PC-3 (cell line): ENCODE results near the gene KANSL3. TPM values are rescaled to one million over a fixed set of nuclear protein-coding genes. Genes with fewer than 3 reads are reported as not detected.

Experiments
- ATAC-seq: fragments of 200-7000 bp; cut with Tn5 transposase; 2 replicates; pipeline ENCODE4 v1.9.1; 2020; ENCODE audit warnings: mild to moderate bottlenecking, moderate library complexity
- BruUV-seq: library from RNA; stranded (reverse); fragments of 400-500 nt; replicated peaks from 2 replicates; lab custom pipeline; 2021; lab: Mats Ljungman, UMichigan
- CTCF ChIA-PET: fragments of 300-600 bp; sonication (Branson Sonifier 250); formaldehyde crosslinking; loops from one replicate; lab custom pipeline; 2022; ENCODE audit warnings: antibody characterized with exemption; lab: Charles Lee
- POLR2A ChIA-PET: fragments of 300-600 bp; sonication (Branson Sonifier 250); formaldehyde crosslinking; loops from one replicate; lab custom pipeline; 2022; ENCODE audit warnings: antibody characterized with exemption; ENCODE audit not compliant: unreplicated experiment; lab: Charles Lee
- DNase-seq: peaks from one replicate; pipeline ENCODE4 v3.0.0-alpha.2; 2015
- H2AFZ ChIP-seq: fragments of 300-600 bp; sonication (generic); 2 replicates; pipeline ENCODE4 v1.6.0; 2016; ENCODE audit warnings: antibody characterized with exemption, low read length
- H3F3A ChIP-seq: fragments of 300-600 bp; sonication (generic); one replicate; pipeline ENCODE4 v1.6.0; 2017; ENCODE audit warnings: antibody characterized with exemption, low read length, control low read depth, mild to moderate bottlenecking; ENCODE audit not compliant: unreplicated experiment
- H3K27ac ChIP-seq: fragments of 300-600 bp; sonication (generic); 2 replicates; pipeline ENCODE4 v1.5.1; 2016; ENCODE audit warnings: mild to moderate bottlenecking, low read length
- H3K27me3 ChIP-seq: fragments of 300-600 bp; sonication (generic); 2 replicates; pipeline ENCODE4 v1.6.1; 2016; ENCODE audit warnings: low read length, mixed read lengths
- H3K36me3 ChIP-seq: fragments of 300-600 bp; sonication (generic); 2 replicates; pipeline ENCODE4 v1.6.1; 2016; ENCODE audit warnings: low read depth, mixed run types, low read length, mixed read lengths
- H3K4me1 ChIP-seq: fragments of 300-600 bp; sonication (generic); 2 replicates; pipeline ENCODE4 v1.5.1; 2016; ENCODE audit warnings: low read length; ENCODE audit not compliant: insufficient read depth
- H3K4me2 ChIP-seq: fragments of 300-600 bp; sonication (generic); 2 replicates; pipeline ENCODE4 v1.6.0; 2016; ENCODE audit warnings: low read length
- H3K4me3 ChIP-seq: fragments of 300-600 bp; sonication (generic); 2 replicates; pipeline ENCODE4 v1.5.1; 2016; ENCODE audit warnings: mild to moderate bottlenecking, low read length, mixed read lengths
- H3K79me2 ChIP-seq: fragments of 300-600 bp; sonication (generic); 2 replicates; pipeline ENCODE4 v1.6.1; 2017; ENCODE audit warnings: low read length, mixed read lengths
- H3K9ac ChIP-seq: fragments of 300-600 bp; sonication (generic); 2 replicates; pipeline ENCODE4 v1.6.0; 2016; ENCODE audit warnings: mild to moderate bottlenecking, low read length
- H3K9me2 ChIP-seq: fragments of 300-600 bp; sonication (generic); replicated peaks from 2 replicates; pipeline ENCODE4 v1.6.1; 2016; ENCODE audit warnings: mixed run types, low read length, mixed read lengths
- H3K9me3 ChIP-seq: fragments of 300-600 bp; sonication (generic); 2 replicates; pipeline ENCODE4 v1.6.1; 2016; ENCODE audit warnings: low read length, mixed read lengths
- H4K20me1 ChIP-seq: fragments of 300-600 bp; sonication (generic); 2 replicates; pipeline ENCODE4 v1.6.1; 2016; ENCODE audit warnings: low read length, mixed read lengths
- CTCF ChIP-seq: fragments of 300-600 bp; sonication (generic); conservative IDR thresholded peaks from 2 replicates; pipeline ENCODE4 v1.5.1; 2017; ENCODE audit warnings: antibody characterized with exemption, low read depth, mild to moderate bottlenecking, low read length
- EZH2 ChIP-seq: fragments of 300-600 bp; sonication (generic); IDR thresholded peaks from one replicate; pipeline ENCODE4 v1.6.1; 2017; ENCODE audit warnings: antibody characterized with exemption, mild to moderate bottlenecking, low read length; ENCODE audit not compliant: unreplicated experiment
- EZH2phosphoT487 ChIP-seq: fragments of 300-600 bp; sonication (generic); IDR thresholded peaks from 2 replicates; pipeline ENCODE4 v1.6.1; 2018; ENCODE audit warnings: mild to moderate bottlenecking, antibody characterized with exemption, low read length, borderline replicate concordance
- intact Hi-C: fragments of 100-400 bp; cut with micrococcal nuclease; formaldehyde crosslinking; loops from 2 replicates; pipeline ENCODE4 v1.9.0; 2023
- total RNA-seq: library from RNA; depleted of rRNA; stranded (reverse); fragments of >200 nt; gene quantifications from 2 replicates; pipeline ENCODE4 v1.2.3, GENCODE V29; 2014

KANSL3 gene
- total RNA-seq, 1 experiment from 2014 or later: 30.6 TPM

DNA sequence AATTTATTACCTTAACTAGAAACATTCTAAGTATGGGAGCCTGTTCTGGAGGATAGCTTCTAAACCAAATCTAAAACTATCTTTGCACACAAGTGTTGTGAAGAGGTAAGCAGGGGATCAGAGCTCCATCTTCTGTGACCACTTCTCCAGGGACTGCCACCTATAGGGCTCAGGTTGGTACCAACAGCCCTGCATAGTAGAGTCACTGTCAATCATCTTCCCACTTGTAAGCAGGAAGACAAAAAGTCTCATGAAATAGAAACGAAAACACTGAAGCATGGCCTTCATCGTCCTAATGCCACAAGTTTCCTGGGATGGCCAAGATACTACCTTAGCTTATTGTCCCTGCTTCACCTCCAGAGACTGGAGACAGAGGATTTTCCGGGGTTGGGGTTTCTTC, 43.8 kb downstream of the KANSL3 start:
- no peak overlapping the region for H3K4me2 ChIP-seq
- no peak for ATAC-seq
- H3K27me3 ChIP-seq: no peaks in the 10 kb centered on the region
- CTCF ChIA-PET: no interaction called here
- no peaks in the 10 kb centered on the region for H3K4me1 ChIP-seq
- H3K9ac ChIP-seq: no peak overlapping the region
- TF ChIP-seq CTCF (no peak), EZH2 (no peak), EZH2phosphoT487 (no peak)
- POLR2A ChIA-PET: no interaction called here
- intact Hi-C loops: no loop called here
- H3K27ac ChIP-seq: no peak overlapping the region
- DNase-seq: no peak
- no peak overlapping the region for H3K4me3 ChIP-seq
- H4K20me1 ChIP-seq: no peaks in the 10 kb centered on the region
- no peak overlapping the region for H2AFZ ChIP-seq
- H3K9me2 ChIP-seq: no peaks in the 10 kb centered on the region
- H3K36me3 ChIP-seq: peaks cover 54% of the 10 kb centered on the region
- no peaks in the 10 kb centered on the region for H3F3A ChIP-seq
- TSS peak; percentile 22 for BruUV-seq
- no peaks in the 10 kb centered on the region for H3K9me3 ChIP-seq
- H3K79me2 ChIP-seq: no peaks in the 10 kb centered on the region

DNA sequence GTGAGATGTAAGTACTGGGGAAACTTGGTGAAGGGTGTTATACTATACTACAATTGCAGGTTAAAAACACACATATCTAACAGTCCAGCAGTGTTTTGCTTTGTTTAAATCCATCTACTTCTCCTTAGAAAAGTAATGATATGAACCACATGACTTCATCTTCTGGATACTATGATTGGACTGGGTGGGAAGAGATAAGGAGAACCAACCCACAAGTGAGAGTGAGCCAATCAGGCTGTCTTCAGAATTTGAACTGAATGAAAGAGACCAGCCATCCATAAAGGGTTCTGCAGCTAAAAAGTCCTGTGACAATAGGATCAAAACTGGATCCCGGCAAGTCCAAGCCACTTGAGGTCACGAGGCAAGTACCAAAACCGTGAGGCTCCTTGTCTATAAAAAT, 46.6 kb downstream of the KANSL3 start:
- Histone ChIP-seq H3K4me2 (no peak overlapping the region), H3K4me1 (no peaks in the 10 kb centered on the region), H3F3A (no peaks in the 10 kb centered on the region), H3K9me3 (no peaks in the 10 kb centered on the region), H2AFZ (no peak overlapping the region), H3K27me3 (no peaks in the 10 kb centered on the region), H3K36me3 (peaks cover 35% of the 10 kb centered on the region), H4K20me1 (no peaks in the 10 kb centered on the region), H3K79me2 (no peaks in the 10 kb centered on the region), H3K9me2 (no peaks in the 10 kb centered on the region), H3K27ac (no peak overlapping the region), H3K4me3 (no peak overlapping the region), H3K9ac (no peak overlapping the region)
- DNase-seq (no peak), ATAC-seq (no peak)
- TF ChIP-seq EZH2phosphoT487 (no peak), CTCF (no peak), EZH2 (no peak)
- BruUV-seq: no TSS peak
- ChIA-PET POLR2A (no interaction called here), CTCF (no interaction called here)
- intact Hi-C loops: no loop called here

DNA sequence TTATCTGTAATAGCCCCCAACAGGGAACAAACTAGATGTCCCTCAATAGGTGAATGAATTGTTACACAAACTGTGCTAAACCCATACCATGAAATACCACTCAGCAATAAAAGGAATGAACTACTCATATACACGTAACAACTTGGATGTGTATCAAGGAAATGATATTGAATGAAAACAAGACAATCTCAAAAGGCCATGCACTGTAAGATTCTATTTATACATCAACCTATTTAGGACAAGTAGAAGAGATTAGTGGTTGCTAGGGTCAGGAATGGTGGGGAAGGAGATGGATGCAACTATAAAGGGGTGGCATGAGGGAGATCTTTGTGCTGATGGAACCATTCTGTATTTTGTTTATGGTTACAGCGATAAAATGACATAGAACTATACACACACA, 47.1 kb downstream of the KANSL3 start:
- CTCF ChIA-PET: no interaction called here
- Histone ChIP-seq H3F3A (no peaks in the 10 kb centered on the region), H2AFZ (no peak overlapping the region), H3K4me2 (no peak overlapping the region), H3K4me3 (no peak overlapping the region), H3K36me3 (peaks cover 32% of the 10 kb centered on the region), H3K9ac (no peak overlapping the region), H3K79me2 (no peaks in the 10 kb centered on the region), H4K20me1 (no peaks in the 10 kb centered on the region), H3K27ac (no peak overlapping the region), H3K27me3 (no peaks in the 10 kb centered on the region), H3K9me3 (no peaks in the 10 kb centered on the region), H3K4me1 (no peaks in the 10 kb centered on the region), H3K9me2 (no peaks in the 10 kb centered on the region)
- POLR2A ChIA-PET: no interaction called here
- TF ChIP-seq EZH2: no peak
- TF ChIP-seq EZH2phosphoT487: no peak
- no peak for TF ChIP-seq CTCF
- DNase-seq (no peak), ATAC-seq (no peak)
- BruUV-seq: no TSS peak
- intact Hi-C loops: no loop called here
